ENCODE data around the gene DCANP1. TPM values are rescaled to one million over a fixed set of nuclear protein-coding genes. Genes with fewer than 3 reads are reported as not detected.

The DCANP1 gene
- total RNA-seq, 1 donor from 2014 or later = not detected

DNA sequence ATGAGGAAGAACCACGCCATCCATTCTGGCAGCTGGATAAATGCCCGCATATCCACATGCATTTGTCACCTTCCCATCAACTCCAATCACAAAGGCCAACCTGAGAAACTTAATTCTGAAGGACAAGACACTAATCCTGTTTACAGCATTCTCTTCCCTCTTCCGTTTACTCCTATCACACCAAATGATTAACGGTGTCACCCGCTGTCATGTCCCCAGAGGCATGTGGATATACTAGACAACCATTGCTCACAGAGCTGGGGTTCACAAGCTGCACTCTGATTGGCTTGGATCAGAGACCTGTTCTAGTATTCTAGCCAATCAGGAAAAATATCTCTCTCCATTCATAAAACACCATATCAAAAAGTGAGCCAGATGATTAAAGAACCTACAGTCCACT lies 51.7 kb downstream of the DCANP1 start:
- Mint-ChIP-seq H3K27ac (peak overlapping the region; percentile 0), H3K4me3 (no peak overlapping the region), H3K4me1 (peaks cover 71% of the 10 kb centered on the region), H3K9me3 (no peaks in the 10 kb centered on the region), H3K36me3 (ENCODE audit: low read depth) (peaks cover 39% of the 10 kb centered on the region), H3K27me3 (no peaks in the 10 kb centered on the region)
- intact Hi-C loops (cut with micrococcal nuclease) = loop anchor here (5.0 kb wide), 1 partner anchor 33 kb away; no protein-coding TSS in a partner anchor
- no peak for DNase-seq

Other genes with a start within 250 kb of the DCANP1 start
- 282 and 289 TPM in 2 replicates for gene MACROH2A1, start 48.1 kb downstream of the DCANP1 start, total RNA-seq
- not detected in 2 replicates for gene TIFAB, start 5.0 kb upstream of the DCANP1 start, total RNA-seq
- gene NEUROG1, start 88.6 kb upstream of the DCANP1 start, total RNA-seq = not detected in 2 replicates
- not detected in 2 replicates for gene CXCL14, start 131.6 kb upstream of the DCANP1 start, total RNA-seq